Caco-2 (cell line): ENCODE data around the gene TNS1. TPM values are rescaled to one million over a fixed set of nuclear protein-coding genes. Genes with fewer than 3 reads are reported as not detected.

ENCODE experiments used
- BruUV-seq: library from RNA; stranded (reverse); fragments of 400-500 nt; replicated peaks from 2 replicates; lab custom pipeline; 2021; lab: Mats Ljungman, UMichigan
- CTCF ChIA-PET: fragments of 300-600 bp; sonication (Branson Sonifier 250); formaldehyde crosslinking; loops from one replicate; lab custom pipeline; 2022; ENCODE audit warnings: antibody characterized with exemption; lab: Charles Lee
- POLR2A ChIA-PET: fragments of 300-600 bp; sonication (Branson Sonifier 250); formaldehyde crosslinking; loops from one replicate; lab custom pipeline; 2022; ENCODE audit warnings: antibody characterized with exemption; lab: Charles Lee
- DNase-seq, 2 experiments: peaks; one replicate each; pipeline versions ENCODE4 v3.0.0 to v3.0.0-alpha.2; 2020 to 2022
- H3K27me3 ChIP-seq: replicated peaks from 2 replicates; pipeline ENCODE4 v1.6.0; 2011; ENCODE audit warnings: low read length; ENCODE audit not compliant: control insufficient read depth, insufficient read depth
- H3K36me3 ChIP-seq: 2 replicates; pipeline ENCODE4 v1.5.1; 2011; ENCODE audit warnings: low read length; ENCODE audit not compliant: control insufficient read depth, insufficient read depth
- H3K4me1 ChIP-seq: fragments of 250-450 bp; sonication (Bioruptor Pico); 2 replicates; pipeline ENCODE4 v1.5.1; 2020; ENCODE audit warnings: mild to moderate bottlenecking
- H3K4me3 ChIP-seq: 2 replicates; pipeline ENCODE4 v1.5.1; 2011; ENCODE audit warnings: low read depth, mild to moderate bottlenecking, control low read depth, low read length
- H3K9me3 ChIP-seq: fragments of 250-450 bp; sonication (Bioruptor Pico); 2 replicates; pipeline ENCODE4 v1.5.1; 2020; ENCODE audit warnings: mild to moderate bottlenecking, moderate library complexity
- H3K27ac Mint-ChIP-seq: one replicate; pipeline ENCODE4 v1.8.0; 2022; ENCODE audit warnings: mixed read lengths; ENCODE audit not compliant: unreplicated experiment
- H3K27me3 Mint-ChIP-seq: one replicate; pipeline ENCODE4 v1.8.0; 2022; ENCODE audit warnings: mixed read lengths; ENCODE audit not compliant: insufficient read depth, unreplicated experiment
- H3K36me3 Mint-ChIP-seq: one replicate; pipeline ENCODE4 v1.8.0; 2022; ENCODE audit warnings: mild to moderate bottlenecking, mixed read lengths; ENCODE audit not compliant: insufficient read depth, unreplicated experiment
- H3K4me1 Mint-ChIP-seq: one replicate; pipeline ENCODE4 v1.8.0; 2022; ENCODE audit warnings: low read depth, mixed read lengths; ENCODE audit not compliant: unreplicated experiment
- H3K4me3 Mint-ChIP-seq: one replicate; pipeline ENCODE4 v1.8.0; 2022; ENCODE audit warnings: mild to moderate bottlenecking, moderate library complexity, mixed read lengths; ENCODE audit not compliant: unreplicated experiment
- H3K9me3 Mint-ChIP-seq: one replicate; pipeline ENCODE4 v1.8.0; 2022; ENCODE audit warnings: mixed read lengths; ENCODE audit not compliant: unreplicated experiment
- intact Hi-C: fragments of 100-400 bp; cut with micrococcal nuclease; formaldehyde crosslinking; loops from one replicate; pipeline ENCODE4 v1.10.0; 2022; ENCODE audit not compliant: unreplicated experiment
- total RNA-seq: library from RNA; stranded (reverse); gene quantifications from 2 replicates; pipeline ENCODE4 v1.2.3, GENCODE V29; 2022
- TF ChIP-seq, protein P1 (sequence below), 2 experiments: fragments of 200-600 bp in 1 of 2; IDR thresholded peaks; 1 replicate in 1 of 2; 2 replicates in 1 of 2; pipeline versions ENCODE4 v1.5.1 to v1.8.0; 2011 to 2022; ENCODE audit warnings: antibody characterized with exemption in 1 of 2, control low read depth in 1 of 2, inconsistent platforms in 1 of 2, low read depth in 1 of 2, low read length in 1 of 2, mild to moderate bottlenecking in 1 of 2, moderate library complexity in 1 of 2; ENCODE audit not compliant: insufficient read depth in 1 of 2, severe bottlenecking in 1 of 2, unreplicated experiment in 1 of 2

Gene TNS1
- total RNA-seq, 1 experiment from 2014 or later: 16.1 TPM

DNA sequence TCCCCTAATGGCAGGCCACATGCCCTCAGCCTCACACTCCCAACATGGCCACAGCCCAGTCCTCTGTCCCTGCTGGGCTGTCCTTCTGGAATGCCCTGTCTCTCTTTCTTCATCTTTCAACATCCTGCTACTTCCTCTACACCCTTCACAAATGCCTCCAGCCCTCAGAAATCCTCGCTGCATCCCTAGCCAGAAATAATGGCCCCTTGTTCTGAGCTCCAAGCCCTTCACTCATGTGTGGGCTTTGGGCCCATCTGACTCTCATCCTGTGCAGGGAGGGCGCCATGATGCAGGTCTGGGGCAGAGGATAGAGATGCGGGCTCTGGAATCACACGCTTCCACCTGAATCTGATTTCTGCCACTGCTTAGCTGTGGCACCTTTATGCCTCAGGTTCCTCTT, 181.9 kb downstream of the TNS1 start:
- H3K27me3 ChIP-seq: no peaks in the 10 kb centered on the region
- Mint-ChIP-seq H3K36me3 (no peaks in the 10 kb centered on the region), H3K27ac (no peak overlapping the region), H3K4me1 (no peaks in the 10 kb centered on the region), H3K9me3 (no peaks in the 10 kb centered on the region), H3K27me3 (no peaks in the 10 kb centered on the region), H3K4me3 (no peak overlapping the region)
- no peak overlapping the region for H3K4me3 ChIP-seq
- POLR2A ChIA-PET: no interaction called here
- TF ChIP-seq, protein P1, sequence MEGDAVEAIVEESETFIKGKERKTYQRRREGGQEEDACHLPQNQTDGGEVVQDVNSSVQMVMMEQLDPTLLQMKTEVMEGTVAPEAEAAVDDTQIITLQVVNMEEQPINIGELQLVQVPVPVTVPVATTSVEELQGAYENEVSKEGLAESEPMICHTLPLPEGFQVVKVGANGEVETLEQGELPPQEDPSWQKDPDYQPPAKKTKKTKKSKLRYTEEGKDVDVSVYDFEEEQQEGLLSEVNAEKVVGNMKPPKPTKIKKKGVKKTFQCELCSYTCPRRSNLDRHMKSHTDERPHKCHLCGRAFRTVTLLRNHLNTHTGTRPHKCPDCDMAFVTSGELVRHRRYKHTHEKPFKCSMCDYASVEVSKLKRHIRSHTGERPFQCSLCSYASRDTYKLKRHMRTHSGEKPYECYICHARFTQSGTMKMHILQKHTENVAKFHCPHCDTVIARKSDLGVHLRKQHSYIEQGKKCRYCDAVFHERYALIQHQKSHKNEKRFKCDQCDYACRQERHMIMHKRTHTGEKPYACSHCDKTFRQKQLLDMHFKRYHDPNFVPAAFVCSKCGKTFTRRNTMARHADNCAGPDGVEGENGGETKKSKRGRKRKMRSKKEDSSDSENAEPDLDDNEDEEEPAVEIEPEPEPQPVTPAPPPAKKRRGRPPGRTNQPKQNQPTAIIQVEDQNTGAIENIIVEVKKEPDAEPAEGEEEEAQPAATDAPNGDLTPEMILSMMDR (IDR thresholded peaks at IDR 0.05; ENCODE audit: insufficient read depth in 1 of 2, low read depth in 1 of 2, low read length in 1 of 2, severe bottlenecking in 1 of 2, unreplicated experiment in 1 of 2): no peak
- no TSS peak for BruUV-seq
- H3K36me3 ChIP-seq: no peaks in the 10 kb centered on the region; the same call in 1 of the 2 replicates
- CTCF ChIA-PET: no interaction called here
- no peaks in the 10 kb centered on the region for H3K4me1 ChIP-seq
- DNase-seq: no peak
- H3K9me3 ChIP-seq: no peaks in the 10 kb centered on the region
- intact Hi-C loops: no loop called here

DNA sequence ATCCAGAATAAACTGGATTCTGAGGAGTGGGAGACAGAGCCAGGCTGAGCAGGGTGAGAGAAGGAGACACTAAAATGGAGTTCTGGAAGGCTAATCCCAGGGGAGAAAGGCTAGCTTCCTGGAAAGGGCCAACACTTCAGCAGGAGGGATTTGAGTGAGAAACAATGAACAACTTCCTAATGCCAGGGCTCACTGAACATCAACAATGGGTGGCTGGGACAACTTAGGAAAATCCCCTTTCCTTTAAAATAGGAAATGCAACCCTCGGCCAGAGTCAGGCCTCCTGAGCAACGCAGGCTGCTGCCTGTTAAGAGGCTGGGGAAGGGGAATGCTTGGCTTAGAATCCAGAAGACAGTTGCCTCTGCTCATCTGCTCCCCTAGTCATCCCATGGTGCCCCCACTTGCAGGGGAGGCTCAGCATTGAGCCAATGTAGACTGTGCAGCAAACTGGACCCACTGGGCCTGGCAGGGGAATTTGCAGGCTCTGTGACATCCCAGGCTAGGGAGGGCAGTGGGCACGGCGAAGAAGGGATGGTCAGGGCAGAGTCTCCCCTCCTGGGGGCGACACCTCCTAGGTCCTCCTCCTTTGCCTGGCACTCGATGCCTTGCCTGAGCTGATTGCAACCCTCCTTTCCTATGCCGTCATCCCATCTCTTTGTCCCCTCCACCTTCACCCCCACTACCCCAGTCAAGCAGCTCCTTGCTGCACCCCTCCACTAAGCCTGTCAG, 182.5 kb downstream of the TNS1 start:
- Mint-ChIP-seq H3K27me3 (no peaks in the 10 kb centered on the region), H3K4me1 (no peaks in the 10 kb centered on the region), H3K36me3 (no peaks in the 10 kb centered on the region), H3K27ac (no peak overlapping the region), H3K9me3 (no peaks in the 10 kb centered on the region), H3K4me3 (no peak overlapping the region)
- no peak for DNase-seq
- BruUV-seq: no TSS peak
- no peaks in the 10 kb centered on the region for H3K9me3 ChIP-seq
- TF ChIP-seq, protein P1 (IDR thresholded peaks at IDR 0.05; ENCODE audit: insufficient read depth in 1 of 2, low read depth in 1 of 2, low read length in 1 of 2, severe bottlenecking in 1 of 2, unreplicated experiment in 1 of 2): no peak
- no peaks in the 10 kb centered on the region for H3K27me3 ChIP-seq
- intact Hi-C loops: no loop called here
- no peaks in the 10 kb centered on the region for H3K4me1 ChIP-seq
- POLR2A ChIA-PET: no interaction called here
- H3K4me3 ChIP-seq: no peak overlapping the region
- CTCF ChIA-PET: no interaction called here
- H3K36me3 ChIP-seq: no peaks in the 10 kb centered on the region; the same call in 1 of the 2 replicates

DNA sequence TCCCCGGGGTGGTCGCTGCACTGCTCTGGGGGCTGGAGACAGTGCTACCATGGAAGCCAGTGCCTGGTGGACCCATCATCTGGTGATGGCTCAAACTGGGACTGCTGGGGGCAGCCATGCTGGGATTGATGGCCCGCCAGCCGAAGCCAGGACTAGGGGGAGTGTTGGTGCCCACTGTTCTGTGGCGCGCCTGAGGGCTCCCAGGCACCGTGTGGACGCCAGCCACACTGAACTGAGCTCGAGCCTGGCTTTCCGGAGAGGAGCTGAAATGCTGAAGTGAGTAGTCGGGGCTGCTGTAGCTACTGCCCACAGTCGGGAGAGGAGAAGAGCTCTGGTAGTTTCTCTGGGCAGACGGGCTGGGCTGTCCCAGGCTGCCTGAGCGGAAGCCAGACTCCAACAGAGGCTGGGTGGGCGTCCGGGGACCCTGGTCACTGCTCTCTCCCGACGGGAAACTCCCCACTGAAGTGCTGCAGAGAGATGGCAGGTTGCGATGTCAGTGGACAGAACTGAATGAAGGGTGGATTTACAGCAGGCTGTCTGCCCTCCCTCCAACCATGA, 184.4 kb downstream of the TNS1 start:
- H3K4me3 ChIP-seq: no peak overlapping the region
- Mint-ChIP-seq H3K27me3 (no peaks in the 10 kb centered on the region), H3K36me3 (no peaks in the 10 kb centered on the region), H3K27ac (no peak overlapping the region), H3K9me3 (no peaks in the 10 kb centered on the region), H3K4me3 (no peak overlapping the region), H3K4me1 (peaks cover 5% of the 10 kb centered on the region)
- intact Hi-C loops: no loop called here
- POLR2A ChIA-PET: interaction anchor here (0.6 kb wide), 1 partner anchor 8 kb away, joined by 4 read pairs; no protein-coding TSS in a partner anchor
- H3K9me3 ChIP-seq: no peaks in the 10 kb centered on the region
- peaks cover 7% of the 10 kb centered on the region; the same call in 1 of the 2 replicates for H3K4me1 ChIP-seq
- DNase-seq: no peak
- H3K36me3 ChIP-seq: no peaks in the 10 kb centered on the region; the same call in none of the 2 replicates
- no peaks in the 10 kb centered on the region for H3K27me3 ChIP-seq
- CTCF ChIA-PET: no interaction called here
- TF ChIP-seq, protein P1 (IDR thresholded peaks at IDR 0.05; ENCODE audit: insufficient read depth in 1 of 2, low read depth in 1 of 2, low read length in 1 of 2, severe bottlenecking in 1 of 2, unreplicated experiment in 1 of 2): no peak
- no TSS peak for BruUV-seq
